Measurements from ENCODE around the gene IGSF8.
"Not testable (repeated sequence)": the region's sequence is repeated elsewhere in the genome, so short reads cannot be mapped to it uniquely, and the experiment has no call there.

IGSF8 gene

DNA sequence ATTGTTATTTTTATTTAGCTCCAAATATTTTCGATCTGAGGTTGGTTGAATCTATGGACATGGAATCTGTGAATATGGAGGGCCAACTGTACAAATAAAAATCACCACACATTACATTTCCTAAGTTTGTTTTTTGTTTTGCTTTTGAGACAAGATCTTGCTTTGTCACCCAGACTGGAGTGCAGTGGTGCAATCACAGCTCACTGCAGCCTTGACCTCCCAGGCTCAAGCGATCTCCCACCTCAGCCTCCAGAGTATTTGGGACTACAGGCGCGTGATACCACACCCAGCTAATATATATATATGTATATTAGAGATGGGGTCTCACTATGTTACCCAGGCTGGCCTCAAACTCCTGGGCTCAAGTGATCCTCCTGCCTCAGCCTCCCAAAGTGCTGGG is 27.9 kb upstream of the IGSF8 start:
- not testable (repeated sequence) for DNase-seq

DNA sequence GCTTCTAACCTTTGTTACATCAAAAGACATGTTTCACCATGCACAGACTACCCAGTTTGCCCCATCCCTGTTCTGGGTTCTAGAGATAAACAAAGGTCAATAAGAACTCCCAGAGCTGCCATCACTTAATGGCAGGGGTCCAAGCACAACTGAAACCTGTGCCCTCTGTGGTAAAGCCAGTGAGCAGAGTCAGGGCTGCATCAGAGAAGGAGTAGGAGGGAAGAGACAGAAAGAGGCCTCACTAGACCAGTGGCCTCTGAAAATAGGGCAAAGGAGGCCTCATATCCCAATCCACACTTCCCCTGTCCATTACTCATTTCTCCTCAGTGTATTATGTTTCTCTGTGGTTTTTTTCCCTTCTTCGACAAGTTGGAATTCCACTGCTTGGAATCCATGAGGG is 27.3 kb upstream of the IGSF8 start:
- DNase-seq, result no peak

DNA sequence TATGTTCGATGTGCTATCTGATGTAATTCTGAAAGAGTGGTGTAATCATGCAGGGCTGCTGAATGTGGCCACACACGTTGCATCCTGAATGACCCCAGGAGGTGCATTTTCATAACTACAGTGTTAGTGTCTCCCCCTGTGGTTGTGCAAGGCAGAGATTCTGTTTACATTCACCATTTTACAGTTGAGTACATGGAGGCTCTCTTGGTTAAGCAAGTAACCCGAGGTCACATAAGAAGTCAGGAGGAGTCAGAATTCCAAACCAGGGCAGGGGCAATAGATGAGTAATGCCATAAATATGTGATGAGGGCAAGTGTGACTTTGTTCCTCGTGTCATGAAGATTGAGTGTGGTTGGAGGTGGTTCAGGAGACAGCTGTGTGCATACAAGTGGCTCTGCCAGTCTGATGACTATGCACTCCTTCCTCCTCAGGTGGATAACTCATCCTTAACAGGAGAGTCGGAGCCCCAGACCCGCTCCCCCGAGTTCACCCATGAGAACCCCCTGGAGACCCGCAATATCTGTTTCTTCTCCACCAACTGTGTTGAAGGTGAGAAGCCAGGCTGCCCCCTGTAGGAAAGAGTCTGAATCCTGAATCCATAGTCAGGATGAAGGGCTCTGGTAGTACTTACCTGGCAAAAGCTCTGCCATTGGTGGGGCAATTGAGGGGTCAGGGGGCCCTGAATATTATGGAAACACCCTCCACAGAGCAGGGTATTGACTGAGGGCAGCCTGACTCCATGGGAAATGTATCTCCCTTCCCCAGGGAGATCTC is 26.5 kb upstream of the IGSF8 start:
- DNase-seq, result no peak

DNA sequence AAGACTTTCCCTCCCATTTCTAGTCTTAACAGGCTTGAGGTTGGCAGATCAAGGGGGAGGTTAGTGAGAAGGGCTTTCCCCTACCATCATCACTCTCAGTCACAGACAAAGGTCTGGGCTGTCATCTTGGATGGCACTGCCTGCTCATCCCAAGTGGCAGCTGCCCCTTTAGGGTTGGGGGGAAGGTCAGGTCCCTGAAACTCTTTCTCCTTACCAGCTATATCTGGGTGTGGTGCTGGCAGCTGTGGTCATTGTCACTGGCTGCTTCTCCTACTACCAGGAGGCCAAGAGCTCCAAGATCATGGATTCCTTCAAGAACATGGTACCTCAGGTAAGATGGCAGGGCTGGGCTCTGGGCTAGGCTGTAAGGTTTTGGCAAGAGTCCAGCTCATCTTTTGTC is 25.3 kb upstream of the IGSF8 start:
- DNase-seq, result no peak

DNA sequence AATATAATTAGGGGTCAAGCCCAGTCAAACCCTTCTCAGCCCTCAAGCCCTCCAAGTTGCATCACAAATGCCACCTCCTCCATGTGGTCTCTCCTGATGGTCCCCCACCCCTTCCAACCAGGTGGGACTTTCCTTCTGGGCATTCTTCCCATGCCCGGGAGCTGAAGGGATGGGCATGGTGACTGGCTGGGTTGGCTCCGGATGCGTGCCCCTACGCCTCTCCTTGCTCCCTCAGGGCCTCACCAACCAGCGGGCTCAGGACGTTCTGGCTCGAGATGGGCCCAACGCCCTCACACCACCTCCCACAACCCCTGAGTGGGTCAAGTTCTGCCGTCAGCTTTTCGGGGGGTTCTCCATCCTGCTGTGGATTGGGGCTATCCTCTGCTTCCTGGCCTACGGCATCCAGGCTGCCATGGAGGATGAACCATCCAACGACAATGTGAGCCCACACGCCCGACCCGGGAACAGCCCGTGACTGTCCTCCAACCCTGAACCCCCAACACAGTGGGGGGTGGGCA is 24.6 kb upstream of the IGSF8 start:
- no peak for DNase-seq

DNA sequence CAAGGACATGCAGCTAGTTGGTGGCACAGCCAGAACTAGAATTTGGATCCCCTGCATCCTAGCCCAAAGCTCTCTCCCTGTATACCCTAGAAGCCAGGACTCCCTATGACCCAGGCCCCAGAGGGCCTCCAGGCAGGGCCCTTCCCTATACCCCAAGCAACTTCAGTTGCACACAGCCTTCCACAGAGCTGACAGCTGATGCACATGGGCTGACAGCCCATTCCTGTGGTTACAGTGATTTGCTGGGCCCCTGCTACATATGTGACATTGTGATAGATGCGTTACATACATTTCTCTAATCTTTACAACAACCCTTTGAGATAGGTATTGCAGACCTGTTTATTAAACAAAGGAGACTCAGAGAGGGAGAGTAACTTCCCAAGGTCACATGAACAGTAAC is 23.0 kb upstream of the IGSF8 start:
- DNase-seq, result no peak

DNA sequence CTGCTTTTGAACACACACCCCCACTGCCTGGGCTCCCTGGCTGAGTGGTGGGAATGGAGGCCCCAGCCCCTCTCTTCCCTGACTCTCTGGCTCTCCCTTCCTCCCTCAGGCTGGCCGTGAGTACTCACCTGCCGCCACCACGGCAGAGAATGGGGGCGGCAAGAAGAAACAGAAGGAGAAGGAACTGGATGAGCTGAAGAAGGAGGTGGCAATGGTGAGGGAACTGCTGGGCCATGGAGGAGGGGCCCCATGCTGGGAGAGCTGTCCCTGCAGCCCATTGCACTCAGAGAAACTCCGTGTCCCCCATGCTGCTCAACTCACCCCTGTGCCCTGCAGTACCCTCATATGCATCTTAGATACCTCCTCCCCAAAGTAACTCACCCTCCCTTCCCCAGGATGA is 22.4 kb upstream of the IGSF8 start:
- no peak for DNase-seq

DNA sequence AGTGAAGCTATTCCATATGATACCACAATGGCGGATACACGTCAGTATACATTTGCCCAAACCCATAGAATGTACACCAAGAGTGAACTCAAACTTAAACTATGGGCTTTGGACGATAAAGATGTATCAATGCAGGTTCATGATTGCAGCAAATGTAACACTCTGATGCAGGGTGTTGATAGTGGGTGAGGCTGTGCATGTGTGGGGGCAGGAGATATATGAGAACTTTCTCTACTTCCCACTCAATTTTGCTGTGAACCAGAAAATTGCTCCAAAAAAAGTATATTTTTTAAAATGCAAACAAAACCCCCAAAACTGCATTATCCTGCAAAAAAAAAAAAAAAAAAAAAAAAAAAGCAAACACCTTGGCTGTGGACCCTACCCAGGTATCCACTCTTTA is 20.5 kb upstream of the IGSF8 start:
- DNase-seq, result no peak

DNA sequence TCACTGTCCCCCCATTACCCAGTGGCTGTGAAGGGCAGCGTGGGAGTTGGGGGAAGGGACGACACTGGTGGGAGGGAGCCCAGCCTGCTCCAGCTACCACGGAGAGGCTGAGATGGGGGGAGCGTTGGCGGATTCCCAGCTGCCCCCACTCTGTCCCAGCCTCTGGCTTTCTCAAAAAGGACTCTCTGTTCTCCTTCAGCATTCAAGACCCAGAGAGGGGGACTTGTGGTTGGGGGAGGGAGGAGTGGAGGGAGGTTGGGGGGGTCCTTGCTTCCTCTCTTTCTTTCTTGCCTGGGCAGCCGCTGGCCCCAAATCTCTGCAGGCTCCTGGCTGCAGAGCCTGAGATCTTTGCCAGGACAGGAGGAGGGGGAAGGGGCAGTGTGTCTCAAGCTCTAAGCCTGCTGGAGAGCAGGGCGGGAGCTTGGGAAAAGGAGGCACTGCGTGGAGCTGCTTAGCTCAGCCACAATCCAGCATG is 19.3 kb upstream of the IGSF8 start:
- no peak for DNase-seq

DNA sequence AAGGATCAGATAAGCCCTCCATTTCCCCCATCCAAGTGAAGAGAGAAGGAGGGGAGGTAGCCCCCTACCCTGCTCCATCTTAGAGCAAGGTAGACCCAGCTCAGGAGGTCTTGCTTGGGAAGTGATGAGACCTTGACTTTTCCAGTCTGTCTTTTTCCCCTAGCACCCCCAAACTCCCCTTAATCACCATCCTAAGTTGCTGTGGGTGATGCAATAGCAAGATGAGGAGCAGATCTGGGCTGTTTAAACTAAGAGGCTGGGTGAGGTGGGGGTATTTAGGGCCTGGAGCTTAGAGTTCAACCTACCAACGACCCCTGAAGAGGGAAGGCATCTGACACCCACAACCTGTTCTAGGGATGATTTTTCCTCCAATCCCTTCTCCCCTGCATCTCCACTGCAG is 18.9 kb upstream of the IGSF8 start:
- no peak for DNase-seq

DNA sequence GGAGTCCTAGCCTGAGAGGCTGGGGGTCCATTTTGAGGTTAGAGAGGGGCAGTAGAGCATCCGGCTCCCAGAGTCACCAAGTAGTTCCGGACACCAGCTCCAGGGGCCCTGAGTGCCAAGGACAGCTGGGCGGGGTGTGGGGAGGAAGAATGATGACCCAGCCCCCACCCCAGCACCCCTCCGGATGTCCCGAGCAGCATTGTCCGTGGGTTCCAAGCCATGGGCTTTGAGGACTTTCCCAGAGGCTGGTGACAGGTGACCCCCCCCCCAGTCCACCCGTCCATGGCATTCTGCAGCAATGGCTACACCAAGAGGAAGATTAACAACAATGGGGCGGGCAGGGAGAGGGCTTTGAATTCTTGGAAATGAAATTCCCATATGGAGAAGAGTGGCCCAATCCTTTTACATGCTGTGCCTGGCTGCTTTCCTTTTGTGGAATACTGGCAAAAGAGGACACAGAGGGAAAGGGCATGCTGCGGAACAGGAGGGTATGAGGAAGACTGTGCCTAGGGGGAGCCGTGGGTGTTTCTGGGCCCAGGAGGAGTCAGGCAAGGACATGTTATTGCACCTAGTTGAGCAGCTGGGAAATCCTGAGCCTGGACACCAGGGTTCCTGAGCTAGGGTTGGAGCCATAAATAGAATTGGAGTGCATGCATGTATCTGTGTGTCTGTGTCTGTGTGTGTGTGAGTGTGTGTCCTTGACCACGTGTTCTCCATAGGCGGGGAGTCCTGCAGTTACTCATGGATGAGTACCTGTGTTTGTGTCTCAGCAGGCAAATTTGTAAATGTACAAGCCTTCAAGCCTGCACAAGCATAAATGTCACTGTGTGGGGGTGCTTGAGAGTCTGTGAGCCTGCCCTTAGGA is 18.1 kb upstream of the IGSF8 start:
- no peak for DNase-seq

DNA sequence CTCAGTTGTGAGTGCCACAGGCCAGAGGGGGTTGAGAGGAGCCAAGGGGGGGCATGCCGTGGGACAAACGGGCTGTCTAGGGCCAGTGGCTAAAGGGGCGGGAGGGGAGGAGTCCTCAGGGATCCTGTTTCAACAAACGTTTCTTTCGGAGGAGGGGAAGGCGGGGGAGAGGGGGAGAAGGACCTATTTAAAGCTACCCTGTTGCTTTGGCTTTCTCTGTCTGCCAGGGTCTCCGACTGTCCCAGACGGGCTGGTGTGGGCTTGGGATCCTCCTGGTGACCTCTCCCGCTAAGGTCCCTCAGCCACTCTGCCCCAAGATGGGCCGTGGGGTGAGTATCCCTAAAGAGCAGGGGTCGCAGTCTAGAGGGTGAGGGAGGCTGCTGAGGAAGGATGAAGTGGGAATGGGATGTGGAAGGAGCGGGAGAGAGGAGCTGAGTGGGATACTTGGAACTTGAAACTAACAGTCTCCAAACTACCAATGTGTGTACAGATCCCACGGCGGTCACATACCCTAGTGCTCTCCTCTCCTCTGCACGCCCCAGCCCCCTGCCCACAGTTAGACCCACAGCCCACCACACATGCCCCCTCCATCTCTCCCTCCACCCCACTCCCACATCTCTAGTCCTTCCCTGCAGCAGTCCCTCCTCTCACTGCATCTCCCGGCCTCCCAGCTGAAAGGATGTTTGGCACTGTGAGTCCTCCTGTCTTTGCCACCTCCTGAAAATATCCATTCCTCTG is 17.3 kb upstream of the IGSF8 start, which contains the start of gene ATP1A2:
Gene ATP1A2, plus strand, starts transcription at position 215 of the 738 bp plus-strand sequence. Its CDS starts 103 bp downstream, at position 318.
- no peak for DNase-seq

DNA sequence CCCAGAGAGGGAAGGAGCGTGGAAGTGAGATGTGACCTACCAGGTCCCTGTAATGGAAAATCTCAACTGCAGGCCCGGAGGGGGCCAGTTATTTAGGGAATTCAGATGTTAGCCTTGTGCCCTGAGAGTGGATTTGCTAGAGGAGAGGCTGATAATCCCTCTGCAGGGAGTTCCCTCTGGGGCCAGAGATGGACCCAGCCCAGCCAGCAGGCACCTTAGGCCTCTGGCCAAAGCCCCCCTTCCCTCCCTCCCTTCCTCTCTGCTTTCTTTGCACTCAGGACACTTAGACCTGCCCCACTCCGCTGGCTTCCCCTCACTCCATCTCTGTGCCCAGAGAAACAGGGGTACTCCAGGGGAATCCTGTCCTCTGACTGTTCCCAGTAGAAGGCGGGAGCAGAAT is 15.7 kb upstream of the IGSF8 start:
- DNase-seq, result no peak

DNA sequence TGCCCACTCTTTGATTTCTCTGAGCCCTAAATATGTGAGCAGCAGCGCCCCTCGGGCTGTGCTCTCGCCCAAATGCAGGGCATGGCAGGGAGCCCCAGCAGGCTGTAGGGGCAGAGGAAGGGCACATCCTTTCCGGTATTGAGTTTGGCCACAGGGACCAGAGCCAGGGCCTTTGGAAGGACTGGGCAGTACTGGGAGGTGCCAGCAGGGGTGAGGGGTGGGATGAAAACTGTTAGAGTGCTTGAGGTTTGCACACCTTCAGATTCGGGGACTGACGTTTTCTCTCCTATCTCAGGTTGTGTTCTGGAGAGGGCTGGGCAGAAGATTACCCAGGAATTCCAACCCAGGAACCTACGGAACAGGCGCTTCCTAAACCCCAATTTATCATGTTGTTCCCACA is 15.0 kb upstream of the IGSF8 start:
- no peak for DNase-seq

DNA sequence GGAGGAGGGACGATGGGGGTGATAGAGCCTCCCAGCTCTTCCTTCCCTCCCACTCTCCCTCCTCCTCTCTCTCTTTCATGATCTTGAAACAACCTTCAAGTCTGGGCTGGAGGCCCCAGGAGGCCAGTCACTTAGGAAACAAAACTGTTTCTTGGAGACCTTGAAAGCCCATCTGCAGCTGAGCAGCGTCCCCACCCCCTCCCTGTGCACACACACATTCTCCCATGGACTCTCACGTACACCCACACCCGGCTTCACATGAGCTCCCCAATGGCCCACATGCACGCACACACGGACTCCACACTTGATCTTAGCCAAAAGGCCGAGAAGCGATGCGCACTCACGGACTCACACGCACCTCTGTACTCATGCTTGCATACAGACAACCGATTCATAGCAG is 13.9 kb upstream of the IGSF8 start:
- DNase-seq, result no peak

DNA sequence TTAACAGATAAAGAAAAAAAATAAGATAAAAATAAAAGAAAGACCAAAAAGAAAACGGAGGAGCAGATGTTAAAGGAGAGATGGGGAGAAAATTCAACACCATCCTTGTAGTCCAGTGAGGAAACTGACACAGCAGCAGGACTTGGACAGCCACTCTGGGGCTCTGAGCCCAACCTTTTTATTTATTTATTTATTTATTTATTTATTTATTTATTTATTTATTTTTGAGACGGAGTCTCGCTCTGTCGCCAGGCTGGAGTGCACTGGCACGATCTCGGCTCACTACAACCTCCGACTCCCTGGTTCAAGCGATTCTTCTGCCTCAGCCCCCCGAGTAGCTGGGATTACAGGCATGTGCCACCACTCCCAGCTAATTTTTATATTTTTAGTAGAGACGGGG is 13.0 kb upstream of the IGSF8 start:
- not testable (repeated sequence) for DNase-seq

DNA sequence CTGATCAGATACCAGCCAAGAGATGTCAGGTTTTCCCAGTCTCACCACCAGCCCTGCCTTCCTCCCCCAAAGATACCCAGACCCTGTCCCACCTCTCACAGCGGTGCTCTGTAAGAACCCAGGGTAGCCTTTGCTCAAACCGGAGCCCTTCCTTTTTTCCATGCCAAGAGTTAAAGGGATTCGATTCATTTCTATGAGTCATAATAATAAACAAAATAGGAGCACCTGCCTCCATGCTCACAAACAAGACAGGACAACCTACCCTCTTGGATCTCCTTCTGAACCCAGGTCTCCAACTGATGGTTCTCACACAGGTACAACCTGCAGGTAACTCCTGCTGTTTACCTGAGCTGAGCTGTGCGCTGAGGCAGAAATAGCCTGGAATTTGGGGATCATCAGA is 11.3 kb upstream of the IGSF8 start:
- DNase-seq, result no peak

DNA sequence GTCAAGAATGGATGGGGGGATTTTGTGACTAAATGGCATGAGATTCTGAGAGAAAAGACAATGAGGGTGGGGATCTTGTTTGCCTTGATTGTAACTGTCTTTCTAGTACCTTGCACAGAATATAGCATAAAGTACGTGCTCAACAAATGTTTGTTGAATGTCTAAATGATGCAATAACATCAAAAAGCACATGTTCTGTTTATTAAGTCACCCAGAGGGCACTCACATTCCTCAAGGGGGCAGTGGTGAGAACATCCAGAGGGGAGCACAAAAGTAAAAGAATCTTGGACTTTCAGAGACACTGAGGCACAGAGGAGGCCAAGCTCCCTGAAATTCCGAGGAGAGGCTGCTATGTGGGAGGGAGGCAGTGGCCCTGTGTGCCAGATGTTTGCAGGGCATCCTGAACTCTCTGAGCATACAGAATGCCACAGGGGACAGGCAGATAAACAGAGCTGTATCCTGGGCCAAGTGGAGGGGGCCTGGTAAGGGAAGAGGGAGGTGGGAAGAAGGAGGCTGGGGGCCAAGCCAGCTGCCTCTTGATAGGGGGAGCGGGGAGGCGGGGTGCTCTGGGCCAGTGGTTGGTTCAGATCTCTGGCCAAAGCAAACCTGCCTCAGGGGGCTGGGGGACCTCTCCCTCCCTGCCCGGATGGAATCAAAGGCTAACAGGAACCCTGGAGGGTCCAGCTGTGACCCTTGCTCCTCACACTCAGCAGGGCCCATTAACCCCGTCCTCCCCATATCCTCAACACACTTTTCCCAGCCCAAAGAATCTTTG is 10.7 kb upstream of the IGSF8 start:
- DNase-seq, result peak; percentile 3

DNA sequence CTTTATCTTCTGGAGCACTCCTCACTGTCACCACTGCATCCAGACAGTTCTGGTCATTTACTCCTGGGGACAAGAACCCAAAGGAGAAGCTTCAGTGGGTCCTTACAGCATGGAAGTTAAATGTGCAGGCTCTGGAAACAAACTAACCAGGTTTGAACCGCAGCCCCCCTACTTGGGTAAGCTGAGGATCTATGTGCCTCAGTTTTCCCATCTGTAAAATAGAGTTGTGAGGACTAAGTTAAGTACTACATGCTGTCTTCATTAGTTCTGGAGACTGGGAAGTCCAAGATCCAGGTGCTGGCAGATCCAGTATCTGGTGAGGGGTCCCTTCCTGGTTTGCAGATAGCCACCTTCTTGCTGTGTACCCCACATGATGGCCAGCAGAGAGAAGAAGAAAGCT is 9.1 kb upstream of the IGSF8 start:
- no peak for DNase-seq

DNA sequence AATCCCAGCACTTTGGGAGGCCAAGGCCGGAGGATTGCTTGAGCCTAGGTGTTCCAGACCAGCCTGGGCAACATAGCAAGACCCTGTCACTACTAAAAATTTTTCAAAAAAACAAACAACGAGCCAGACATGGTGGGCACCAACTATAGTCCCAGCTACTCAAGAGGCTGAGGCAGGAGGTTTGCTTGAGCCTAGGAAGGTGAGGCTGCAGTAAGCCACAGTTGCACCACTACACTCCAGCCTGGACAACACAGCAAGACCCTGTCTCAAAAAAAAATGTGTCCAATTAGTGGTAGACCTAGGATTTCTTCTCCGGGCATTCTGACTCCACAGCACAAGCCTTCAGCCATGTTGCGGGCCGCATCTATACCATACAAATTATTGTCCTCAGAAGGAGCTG is 6.7 kb upstream of the IGSF8 start:
- no peak for DNase-seq

DNA sequence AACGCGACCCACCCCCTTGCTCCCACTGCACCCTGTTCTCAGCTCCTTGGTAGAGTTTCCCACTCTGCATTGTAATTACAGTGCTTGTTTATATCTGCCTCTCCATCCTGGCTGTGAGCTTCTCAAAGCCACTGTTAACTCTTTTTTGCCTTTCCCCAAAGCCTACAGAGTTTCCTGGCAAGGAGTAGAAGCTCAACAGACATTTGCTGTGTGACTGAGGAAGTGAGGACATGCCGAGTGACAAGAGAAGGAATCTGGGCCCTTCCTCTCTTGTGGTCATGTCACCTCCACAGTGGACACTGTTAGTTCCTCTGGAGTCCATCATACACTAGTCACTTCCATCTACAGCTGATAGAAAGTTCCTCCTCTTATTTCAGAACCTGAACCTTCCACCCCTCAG is 6.1 kb upstream of the IGSF8 start:
- no peak for DNase-seq

DNA sequence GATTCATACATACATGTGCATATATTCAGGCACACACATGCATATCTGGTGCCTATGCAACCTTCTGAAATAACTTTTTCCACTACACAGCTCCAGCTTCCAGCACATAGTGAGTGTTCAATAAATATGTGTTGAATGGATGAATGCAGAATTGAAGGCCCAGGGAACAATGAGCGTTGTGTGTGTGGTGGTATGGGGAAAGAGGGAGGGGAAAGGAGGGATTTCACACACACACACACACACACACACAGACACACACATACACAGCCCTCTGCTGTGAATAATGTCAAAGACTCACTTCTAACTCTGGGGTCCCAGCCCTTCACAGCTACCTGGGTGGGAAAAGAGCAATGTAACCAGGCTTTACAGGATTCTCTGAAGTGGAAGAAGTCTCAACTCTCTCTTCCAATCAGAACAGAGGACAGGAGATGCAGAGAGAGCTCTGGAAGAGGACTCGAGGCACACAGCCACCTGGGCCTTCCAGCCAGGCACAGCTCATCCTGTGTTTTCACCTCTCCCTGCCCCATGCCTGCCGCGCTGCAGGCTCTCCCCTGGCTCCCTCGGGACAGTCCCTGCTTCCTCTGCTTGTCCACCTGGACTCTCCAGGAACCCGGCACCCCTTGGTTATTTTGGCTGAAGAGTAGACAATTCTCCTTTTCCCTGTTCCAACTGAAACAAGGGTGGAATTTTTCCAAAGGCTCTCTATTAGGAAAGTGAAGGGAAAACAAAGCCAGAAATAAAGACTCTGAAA is 5.4 kb upstream of the IGSF8 start:
- DNase-seq, result no peak
